GM18909 (cell line): ENCODE measurements around the gene EVX2.

Experiments used
- ATAC-seq: cut with Tn5 transposase; IDR thresholded peaks from one replicate; pipeline ENCODE4 v1.9.1; 2021; ENCODE audit warnings: mild to moderate bottlenecking; ENCODE audit not compliant: unreplicated experiment, poor library complexity

Gene EVX2

GRCh38 chr2:176072292-176072669 lies 11.5 kb downstream of the EVX2 start:
- no peak for ATAC-seq

DNA sequence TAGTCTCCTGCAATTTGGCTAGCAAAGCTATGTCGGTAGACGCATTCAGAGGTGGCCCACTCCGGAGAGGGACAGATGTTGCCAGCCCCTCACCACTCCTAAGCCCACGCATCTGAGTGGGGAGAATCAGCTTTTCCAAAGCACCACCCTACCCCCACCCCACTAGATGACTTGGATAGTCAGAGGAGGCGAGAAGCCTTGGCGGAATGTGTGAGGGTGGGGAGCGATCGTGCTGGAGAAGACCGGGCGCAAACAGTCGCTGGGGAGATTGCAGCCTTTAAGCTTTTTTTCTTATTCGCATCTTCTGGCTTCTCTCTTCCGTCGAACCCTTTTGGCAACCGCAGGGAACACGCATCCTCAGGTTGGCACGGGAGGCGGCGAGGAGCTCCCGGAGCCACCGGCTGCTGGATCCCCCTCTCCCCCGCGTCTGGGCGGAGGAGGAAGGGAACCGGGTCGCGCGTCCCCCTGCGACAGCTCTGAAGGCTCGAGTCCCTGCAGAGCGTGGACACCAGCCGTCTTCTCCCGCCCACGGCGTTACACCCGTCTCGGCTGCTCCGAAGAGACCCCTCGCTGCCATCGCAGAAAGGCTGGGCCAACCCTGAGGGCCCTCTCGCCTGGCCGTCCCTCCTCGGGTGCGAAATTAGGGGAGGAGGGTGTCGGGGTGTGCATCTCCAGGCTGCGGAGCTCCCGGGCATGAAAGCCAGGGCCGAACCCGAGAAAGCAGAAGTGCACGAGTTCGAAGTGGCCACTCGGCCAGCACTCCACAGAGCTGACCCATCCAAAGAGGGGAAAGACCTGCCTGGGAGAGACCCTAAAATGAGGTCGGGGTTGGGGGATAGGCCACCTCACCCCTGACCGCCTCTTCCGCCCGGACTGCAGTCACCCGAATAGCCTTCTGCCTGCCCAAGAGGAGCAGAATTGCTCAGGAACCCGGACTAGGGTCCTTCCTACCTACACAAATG lies 12.2 kb downstream of the EVX2 start:
- ATAC-seq: no peak

- no peak for ATAC-seq
Measured at GRCh38 chr2:176068419-176068832, 15.3 kb downstream of the EVX2 start.

GRCh38 chr2:176067589-176068418 lies 16.0 kb downstream of the EVX2 start:
- ATAC-seq: no peak

DNA sequence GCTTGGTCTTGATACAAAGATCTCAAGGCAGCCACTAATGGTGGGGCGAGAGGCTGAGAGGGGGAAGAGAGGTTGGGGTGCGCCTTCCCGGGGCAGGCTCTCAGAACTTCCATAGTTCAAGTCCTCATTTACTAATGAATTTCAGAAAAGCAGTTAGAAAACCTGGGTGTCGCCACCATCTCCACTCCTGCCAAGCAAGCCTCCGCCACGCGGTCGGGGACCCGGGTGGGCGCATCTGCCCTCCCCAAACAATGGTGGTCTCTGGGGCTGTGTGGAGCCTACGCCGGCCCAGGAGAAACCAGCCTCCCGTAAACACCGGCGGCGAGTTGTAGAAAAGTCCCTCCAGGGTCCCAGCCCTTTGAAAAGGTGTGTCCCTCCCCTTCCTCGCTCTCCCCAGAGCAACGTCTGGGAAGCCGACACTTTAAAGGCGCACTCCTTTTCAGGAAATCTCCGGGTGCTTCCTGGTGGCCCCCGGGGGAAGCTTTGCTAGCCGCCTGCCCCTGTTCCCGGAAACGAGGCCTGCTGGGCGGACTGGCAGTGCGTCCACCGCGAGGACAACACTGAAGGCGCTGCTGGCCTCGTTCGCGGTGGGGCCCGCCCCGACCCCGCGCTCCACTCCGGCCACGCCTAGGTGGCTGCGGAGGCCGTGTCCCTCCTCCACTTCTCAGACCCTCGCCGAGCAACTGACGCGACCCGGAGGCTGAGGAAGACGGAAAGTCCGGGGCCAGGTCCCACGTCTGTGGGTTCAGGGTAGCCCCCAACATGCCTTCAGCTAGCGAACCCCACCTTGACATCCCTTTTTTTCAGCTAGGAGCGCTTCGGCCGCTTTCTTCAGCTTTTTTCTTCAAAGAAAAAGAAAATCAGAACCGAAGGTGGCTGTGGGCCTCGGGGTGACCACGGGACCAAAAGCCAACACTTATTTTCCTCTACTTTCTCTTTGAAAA lies 16.8 kb downstream of the EVX2 start:
- ATAC-seq: no peak

GRCh38 chr2:176063958-176064357 lies 19.8 kb downstream of the EVX2 start:
- no peak for ATAC-seq

GRCh38 chr2:176056406-176056805 lies 27.4 kb downstream of the EVX2 start:
- ATAC-seq: no peak

GRCh38 chr2:176039375-176039774 lies 44.4 kb downstream of the EVX2 start:
- ATAC-seq: no peak

DNA sequence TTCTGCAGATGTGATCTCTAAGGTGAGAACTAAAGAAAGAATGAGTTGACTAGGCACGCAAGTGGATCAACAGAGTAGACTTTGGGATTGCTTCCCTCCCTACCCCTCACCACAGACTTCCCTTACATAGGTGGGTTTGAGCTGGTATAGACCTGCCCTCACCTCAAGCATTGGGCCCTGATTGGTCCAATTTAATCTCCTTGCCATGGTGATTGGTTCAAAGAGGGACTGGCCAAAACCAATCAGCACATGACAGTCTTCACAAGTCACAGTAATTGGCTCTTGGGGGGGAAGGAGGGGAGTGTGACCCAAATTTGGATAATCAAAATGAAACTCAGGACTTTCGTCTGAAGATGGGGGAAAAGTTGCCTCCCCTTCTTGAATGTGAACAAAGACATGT lies 45.1 kb downstream of the EVX2 start:
- no peak for ATAC-seq

DNA sequence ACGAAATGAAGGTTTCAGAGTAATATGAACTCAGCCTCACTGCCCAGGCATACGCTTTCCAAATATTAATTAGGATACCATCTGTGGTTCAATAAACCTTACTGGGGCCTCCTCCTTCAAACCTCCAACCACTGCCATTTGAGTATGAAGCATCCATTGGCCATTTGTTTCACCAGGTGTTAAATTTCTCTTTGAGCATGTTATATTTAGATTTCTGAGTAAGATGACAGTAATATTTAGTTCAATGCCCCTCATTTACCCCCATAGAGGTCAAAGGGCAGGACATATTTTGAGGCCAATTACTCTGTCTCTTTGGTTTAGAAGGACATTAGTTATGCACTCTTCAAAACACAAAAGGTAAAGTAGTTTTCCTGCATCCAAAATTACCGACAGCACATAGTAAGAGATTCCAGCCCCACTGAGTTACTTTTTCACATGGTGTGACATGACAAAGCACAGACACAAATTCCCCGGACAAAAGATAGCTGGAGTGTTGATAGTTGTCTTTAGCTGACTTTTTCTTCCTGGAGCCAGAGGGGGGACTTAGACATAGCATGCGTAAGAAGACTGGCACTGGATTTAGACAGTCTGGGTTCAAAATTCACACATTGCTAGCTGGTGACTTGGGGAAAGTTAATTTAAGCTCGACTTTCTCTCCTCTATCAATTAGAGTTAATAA lies 48.6 kb downstream of the EVX2 start:
- ATAC-seq: no peak

GRCh38 chr2:176027806-176028205 lies 56.0 kb downstream of the EVX2 start:
- no peak for ATAC-seq
